Rectal smooth muscle tissue (tissue), 1 donor: ENCODE measurements around the gene ZNG1F.
"Not testable (repeated sequence)": the region's sequence is repeated elsewhere in the genome, so short reads cannot be mapped to it uniquely, and the experiment has no call there.

Experiments used
- H3K27ac ChIP-seq: one replicate; pipeline ENCODE4 v1.7.0; 2013; ENCODE audit warnings: low read depth, low read length, inconsistent platforms
- H3K27me3 ChIP-seq: one replicate; pipeline ENCODE4 v1.7.0; 2013; ENCODE audit warnings: low read length; ENCODE audit not compliant: control insufficient read depth, insufficient read depth
- H3K36me3 ChIP-seq: one replicate; pipeline ENCODE4 v1.7.0; 2013; ENCODE audit warnings: low read length; ENCODE audit not compliant: control insufficient read depth, insufficient read depth
- H3K4me1 ChIP-seq: one replicate; pipeline ENCODE4 v1.7.0; 2013; ENCODE audit warnings: low read length; ENCODE audit not compliant: control insufficient read depth, insufficient read depth
- H3K4me3 ChIP-seq: one replicate; pipeline ENCODE4 v1.7.0; 2013; ENCODE audit warnings: low read length
- H3K9ac ChIP-seq: one replicate; pipeline ENCODE4 v1.7.0; 2013; ENCODE audit warnings: low read length

The ZNG1F gene

GRCh38 chr9:41110913-41111312 is 78.2 kb downstream of the ZNG1F start:
- not testable (repeated sequence) for H3K36me3 ChIP-seq, H3K27me3 ChIP-seq, H3K4me1 ChIP-seq, H3K27ac ChIP-seq, H3K4me3 ChIP-seq, H3K9ac ChIP-seq

GRCh38 chr9:41109253-41109652 is 79.9 kb downstream of the ZNG1F start:
- not testable (repeated sequence) for H3K36me3 ChIP-seq, H3K27me3 ChIP-seq, H3K4me3 ChIP-seq, H3K4me1 ChIP-seq, H3K27ac ChIP-seq, H3K9ac ChIP-seq

GRCh38 chr9:41108816-41109215 is 80.3 kb downstream of the ZNG1F start:
- H3K4me1 ChIP-seq, H3K27ac ChIP-seq, H3K36me3 ChIP-seq, H3K27me3 ChIP-seq, H3K9ac ChIP-seq, H3K4me3 ChIP-seq: not testable (repeated sequence)

GRCh38 chr9:41106472-41107116 is 82.5 kb downstream of the ZNG1F start:
- H3K27ac ChIP-seq, H3K9ac ChIP-seq, H3K27me3 ChIP-seq, H3K36me3 ChIP-seq, H3K4me1 ChIP-seq, H3K4me3 ChIP-seq: not testable (repeated sequence)

- H3K36me3 ChIP-seq, H3K27ac ChIP-seq, H3K4me3 ChIP-seq, H3K27me3 ChIP-seq, H3K4me1 ChIP-seq, H3K9ac ChIP-seq: not testable (repeated sequence)
Measured at GRCh38 chr9:41105557-41106253, 83.4 kb downstream of the ZNG1F start.

- not testable (repeated sequence) for H3K27me3 ChIP-seq, H3K4me1 ChIP-seq
Measured at GRCh38 chr9:41104542-41104941, 84.6 kb downstream of the ZNG1F start.

GRCh38 chr9:41100508-41100907 is 88.6 kb downstream of the ZNG1F start:
- H3K4me3 ChIP-seq: not testable (repeated sequence)

More at GRCh38 chr9:41104542-41104941, 84.6 kb downstream of the ZNG1F start:
- not testable (repeated sequence) for H3K27ac ChIP-seq, H3K9ac ChIP-seq, H3K4me3 ChIP-seq, H3K36me3 ChIP-seq

GRCh38 chr9:41098759-41099158 is 90.4 kb downstream of the ZNG1F start:
- not testable (repeated sequence) for H3K4me1 ChIP-seq, H3K27me3 ChIP-seq, H3K36me3 ChIP-seq, H3K4me3 ChIP-seq, H3K9ac ChIP-seq, H3K27ac ChIP-seq

More at GRCh38 chr9:41100508-41100907, 88.6 kb downstream of the ZNG1F start:
- H3K4me1 ChIP-seq, H3K9ac ChIP-seq, H3K27ac ChIP-seq, H3K36me3 ChIP-seq, H3K27me3 ChIP-seq: not testable (repeated sequence)

GRCh38 chr9:41095060-41095459 is 94.1 kb downstream of the ZNG1F start:
- H3K27ac ChIP-seq, H3K36me3 ChIP-seq, H3K4me1 ChIP-seq, H3K4me3 ChIP-seq, H3K27me3 ChIP-seq, H3K9ac ChIP-seq: not testable (repeated sequence)

- not testable (repeated sequence) for H3K36me3 ChIP-seq, H3K27me3 ChIP-seq, H3K4me3 ChIP-seq, H3K27ac ChIP-seq, H3K4me1 ChIP-seq, H3K9ac ChIP-seq
Measured at GRCh38 chr9:41094010-41094773, 94.9 kb downstream of the ZNG1F start.

- H3K36me3 ChIP-seq, H3K27me3 ChIP-seq, H3K9ac ChIP-seq, H3K27ac ChIP-seq, H3K4me1 ChIP-seq, H3K4me3 ChIP-seq: not testable (repeated sequence)
Measured at GRCh38 chr9:41090922-41091321, 98.2 kb downstream of the ZNG1F start.

GRCh38 chr9:41090386-41090785 is 98.7 kb downstream of the ZNG1F start:
- H3K36me3 ChIP-seq, H3K4me3 ChIP-seq, H3K9ac ChIP-seq, H3K27me3 ChIP-seq, H3K27ac ChIP-seq, H3K4me1 ChIP-seq: not testable (repeated sequence)
